Body of pancreas (tissue), 4 donors: Measurements from ENCODE around the gene KTN1.

Source experiments
- POLR2A ChIP-seq, 3 donors: fragments of 450-650 bp; IDR thresholded peaks; one replicate each; pipeline ENCODE4 v1.6.1; 2016; ENCODE audit warnings: antibody characterized with exemption in 3 of 3, mild to moderate bottlenecking in 2 of 3
- TF ChIP-seq, protein P1 (sequence below), 7 experiments: fragments of 450-650 bp in 4 of 7; fragments of 200-600 bp in 3 of 7; sonication (generic) in 3 of 7; IDR thresholded peaks; one replicate each; pipeline ENCODE4 v1.5.1; 2016 to 2019; ENCODE audit warnings: antibody characterized with exemption in 7 of 7

DNA sequence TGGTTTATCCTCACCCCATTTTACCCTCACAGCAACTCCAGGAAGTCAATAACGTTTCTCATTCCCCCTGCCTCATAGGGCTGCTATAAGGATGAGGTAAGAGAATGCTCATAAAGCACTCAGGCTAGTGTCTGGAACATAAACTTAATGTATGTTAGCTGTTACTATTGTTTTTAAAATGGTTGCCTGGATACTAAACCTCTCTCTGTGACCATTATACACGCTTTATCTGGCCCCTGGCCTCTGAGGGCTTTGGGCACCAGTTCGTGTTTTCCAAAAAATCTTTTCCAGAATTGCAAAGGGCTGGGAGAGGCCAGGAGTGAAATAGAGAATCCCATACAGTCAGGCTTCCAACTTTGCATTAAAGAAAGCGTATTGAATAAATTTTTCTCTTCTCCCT lies 113.9 kb downstream of the KTN1 start:
- TF ChIP-seq, protein P1, sequence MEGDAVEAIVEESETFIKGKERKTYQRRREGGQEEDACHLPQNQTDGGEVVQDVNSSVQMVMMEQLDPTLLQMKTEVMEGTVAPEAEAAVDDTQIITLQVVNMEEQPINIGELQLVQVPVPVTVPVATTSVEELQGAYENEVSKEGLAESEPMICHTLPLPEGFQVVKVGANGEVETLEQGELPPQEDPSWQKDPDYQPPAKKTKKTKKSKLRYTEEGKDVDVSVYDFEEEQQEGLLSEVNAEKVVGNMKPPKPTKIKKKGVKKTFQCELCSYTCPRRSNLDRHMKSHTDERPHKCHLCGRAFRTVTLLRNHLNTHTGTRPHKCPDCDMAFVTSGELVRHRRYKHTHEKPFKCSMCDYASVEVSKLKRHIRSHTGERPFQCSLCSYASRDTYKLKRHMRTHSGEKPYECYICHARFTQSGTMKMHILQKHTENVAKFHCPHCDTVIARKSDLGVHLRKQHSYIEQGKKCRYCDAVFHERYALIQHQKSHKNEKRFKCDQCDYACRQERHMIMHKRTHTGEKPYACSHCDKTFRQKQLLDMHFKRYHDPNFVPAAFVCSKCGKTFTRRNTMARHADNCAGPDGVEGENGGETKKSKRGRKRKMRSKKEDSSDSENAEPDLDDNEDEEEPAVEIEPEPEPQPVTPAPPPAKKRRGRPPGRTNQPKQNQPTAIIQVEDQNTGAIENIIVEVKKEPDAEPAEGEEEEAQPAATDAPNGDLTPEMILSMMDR (IDR thresholded peaks at IDR 0.05): no peak
- TF ChIP-seq POLR2A (IDR thresholded peaks at IDR 0.05): no peak
